Measurements from ENCODE around the gene LTBP1.

LTBP1 gene

DNA sequence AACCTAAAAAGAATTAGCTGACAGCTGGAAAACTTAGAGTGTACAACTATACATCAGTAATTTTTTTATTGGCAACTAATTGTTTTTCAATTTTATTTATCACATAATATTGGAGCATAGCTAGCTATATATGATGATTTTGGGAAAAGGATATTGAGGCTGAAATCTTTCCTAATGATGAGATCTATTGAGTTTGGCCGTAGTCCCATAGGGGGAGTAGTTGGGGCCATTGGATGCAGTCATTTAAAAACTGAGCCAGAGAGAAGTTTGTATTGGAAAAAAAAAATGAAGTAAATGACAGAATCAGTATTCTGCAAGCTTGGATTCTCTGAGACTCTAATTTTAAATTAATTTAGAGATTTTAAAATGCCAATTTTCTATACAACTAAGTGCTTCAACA is 179.8 kb downstream of the LTBP1 start:
- TF ChIP-seq EP300 (IDR thresholded peaks at IDR 0.05; ENCODE audit: borderline replicate concordance) (no peak), YY1 (IDR thresholded peaks at IDR 0.05; ENCODE audit: low read depth) (no peak), EGR1 (IDR thresholded peaks at IDR 0.05) (no peak), TEAD4 (IDR thresholded peaks at IDR 0.05) (no peak), ZBTB7A (IDR thresholded peaks at IDR 0.05; ENCODE audit: low read depth) (no peak), FOXM1 (IDR thresholded peaks at IDR 0.05; ENCODE audit: borderline replicate concordance, low read depth) (no peak)

DNA sequence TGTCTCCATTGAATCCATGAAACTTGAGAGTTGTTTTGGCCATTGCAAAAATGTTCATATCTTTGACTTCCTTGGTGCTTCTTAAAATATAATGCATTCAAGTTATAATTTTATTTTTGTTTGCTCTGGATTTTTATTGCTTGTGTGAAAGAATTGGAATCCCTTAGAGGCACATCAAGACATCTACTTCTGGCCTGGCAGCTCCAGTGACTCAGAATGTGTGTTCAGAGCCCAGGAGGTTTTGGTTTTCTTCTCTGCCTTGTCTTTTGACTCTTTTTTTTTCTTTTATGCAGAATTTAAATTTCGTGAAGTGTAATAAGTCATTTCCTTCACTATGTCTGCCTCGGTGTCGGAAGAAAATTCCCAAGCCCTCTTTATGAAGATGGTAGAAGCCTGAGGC is 180.2 kb downstream of the LTBP1 start:
- TF ChIP-seq YY1 (IDR thresholded peaks at IDR 0.05; ENCODE audit: low read depth), result no peak

DNA sequence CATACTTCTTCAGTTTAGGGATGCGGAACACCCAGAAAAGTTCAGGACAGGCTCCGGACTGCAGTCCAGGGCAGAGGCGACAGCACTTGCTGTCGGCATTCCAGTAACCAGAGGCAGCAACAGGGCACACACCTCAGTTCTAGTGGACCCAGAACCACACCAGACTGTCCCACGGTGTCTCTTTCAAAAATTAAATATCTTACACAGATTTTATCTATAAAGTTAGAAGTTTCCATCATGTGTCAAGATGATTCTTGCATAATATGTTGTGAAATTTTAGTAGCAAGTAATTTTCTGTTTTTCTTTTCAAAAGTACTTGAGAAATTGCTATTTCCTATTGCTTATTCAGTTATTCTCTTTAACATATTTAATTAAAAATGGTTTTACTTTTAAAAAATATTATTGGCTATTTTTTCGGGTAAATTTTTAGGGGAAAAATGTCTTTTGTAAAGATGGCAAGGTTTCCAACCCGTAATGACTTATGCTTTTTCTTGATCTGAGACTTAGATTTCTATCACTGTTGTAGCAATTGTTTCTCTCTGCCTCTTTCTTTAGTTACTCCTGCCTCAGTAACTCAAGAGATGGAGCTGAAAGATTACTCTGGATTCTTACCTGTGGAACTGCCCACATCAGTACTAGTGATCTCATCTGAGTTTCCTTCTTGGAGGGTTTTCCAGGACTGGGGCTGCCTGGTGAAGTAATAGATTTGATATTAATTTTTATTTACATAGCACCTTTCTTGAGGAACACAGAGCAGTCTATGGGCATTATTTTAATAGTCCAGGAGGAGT is 182.7 kb downstream of the LTBP1 start:
- no peak for TF ChIP-seq CREB1 (IDR thresholded peaks at IDR 0.05; ENCODE audit: low read depth)
- TF ChIP-seq YY1 (IDR thresholded peaks at IDR 0.05; ENCODE audit: low read depth), result no peak
- TF ChIP-seq, protein P1, sequence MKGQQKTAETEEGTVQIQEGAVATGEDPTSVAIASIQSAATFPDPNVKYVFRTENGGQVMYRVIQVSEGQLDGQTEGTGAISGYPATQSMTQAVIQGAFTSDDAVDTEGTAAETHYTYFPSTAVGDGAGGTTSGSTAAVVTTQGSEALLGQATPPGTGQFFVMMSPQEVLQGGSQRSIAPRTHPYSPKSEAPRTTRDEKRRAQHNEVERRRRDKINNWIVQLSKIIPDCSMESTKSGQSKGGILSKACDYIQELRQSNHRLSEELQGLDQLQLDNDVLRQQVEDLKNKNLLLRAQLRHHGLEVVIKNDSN (IDR thresholded peaks at IDR 0.05), result no peak
- no peak for TF ChIP-seq NFIC (IDR thresholded peaks at IDR 0.05)
- TF ChIP-seq, protein P2, sequence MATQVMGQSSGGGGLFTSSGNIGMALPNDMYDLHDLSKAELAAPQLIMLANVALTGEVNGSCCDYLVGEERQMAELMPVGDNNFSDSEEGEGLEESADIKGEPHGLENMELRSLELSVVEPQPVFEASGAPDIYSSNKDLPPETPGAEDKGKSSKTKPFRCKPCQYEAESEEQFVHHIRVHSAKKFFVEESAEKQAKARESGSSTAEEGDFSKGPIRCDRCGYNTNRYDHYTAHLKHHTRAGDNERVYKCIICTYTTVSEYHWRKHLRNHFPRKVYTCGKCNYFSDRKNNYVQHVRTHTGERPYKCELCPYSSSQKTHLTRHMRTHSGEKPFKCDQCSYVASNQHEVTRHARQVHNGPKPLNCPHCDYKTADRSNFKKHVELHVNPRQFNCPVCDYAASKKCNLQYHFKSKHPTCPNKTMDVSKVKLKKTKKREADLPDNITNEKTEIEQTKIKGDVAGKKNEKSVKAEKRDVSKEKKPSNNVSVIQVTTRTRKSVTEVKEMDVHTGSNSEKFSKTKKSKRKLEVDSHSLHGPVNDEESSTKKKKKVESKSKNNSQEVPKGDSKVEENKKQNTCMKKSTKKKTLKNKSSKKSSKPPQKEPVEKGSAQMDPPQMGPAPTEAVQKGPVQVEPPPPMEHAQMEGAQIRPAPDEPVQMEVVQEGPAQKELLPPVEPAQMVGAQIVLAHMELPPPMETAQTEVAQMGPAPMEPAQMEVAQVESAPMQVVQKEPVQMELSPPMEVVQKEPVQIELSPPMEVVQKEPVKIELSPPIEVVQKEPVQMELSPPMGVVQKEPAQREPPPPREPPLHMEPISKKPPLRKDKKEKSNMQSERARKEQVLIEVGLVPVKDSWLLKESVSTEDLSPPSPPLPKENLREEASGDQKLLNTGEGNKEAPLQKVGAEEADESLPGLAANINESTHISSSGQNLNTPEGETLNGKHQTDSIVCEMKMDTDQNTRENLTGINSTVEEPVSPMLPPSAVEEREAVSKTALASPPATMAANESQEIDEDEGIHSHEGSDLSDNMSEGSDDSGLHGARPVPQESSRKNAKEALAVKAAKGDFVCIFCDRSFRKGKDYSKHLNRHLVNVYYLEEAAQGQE (IDR thresholded peaks at IDR 0.05; ENCODE audit: low read depth), result no peak
- TF ChIP-seq TAF1 (IDR thresholded peaks at IDR 0.05; ENCODE audit: low read depth), result no peak
- no peak for TF ChIP-seq ZBTB7A (IDR thresholded peaks at IDR 0.05; ENCODE audit: low read depth)
- no peak for TF ChIP-seq RAD21 (IDR thresholded peaks at IDR 0.05; ENCODE audit: low read depth)
- no peak for TF ChIP-seq EGR1 (IDR thresholded peaks at IDR 0.05)
- no peak for TF ChIP-seq FOXM1 (IDR thresholded peaks at IDR 0.05; ENCODE audit: borderline replicate concordance, low read depth)
- no peak for TF ChIP-seq CEBPB (IDR thresholded peaks at IDR 0.05)
- TF ChIP-seq TEAD4 (IDR thresholded peaks at IDR 0.05), result no peak

DNA sequence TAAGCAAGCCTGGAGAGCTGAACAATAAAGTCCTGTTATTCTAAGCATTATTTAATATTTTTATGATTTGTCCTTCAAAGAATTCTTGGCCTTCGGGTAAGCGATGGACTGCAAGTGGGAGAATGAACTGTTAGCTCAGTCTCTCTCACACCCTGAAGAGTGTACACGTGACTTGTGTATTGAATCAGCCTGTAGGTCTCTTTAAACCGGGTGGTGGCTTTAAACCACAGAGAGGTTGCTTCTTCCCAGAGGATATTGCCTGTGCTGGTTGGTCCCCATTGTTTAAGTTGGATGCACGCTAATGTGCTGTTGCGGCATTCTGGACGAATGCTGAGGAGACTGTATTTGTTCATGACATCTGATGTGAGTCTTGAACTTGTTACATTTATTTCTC is 183.3 kb downstream of the LTBP1 start:
- no peak for TF ChIP-seq EGR1 (IDR thresholded peaks at IDR 0.05)
- TF ChIP-seq, protein P1 (IDR thresholded peaks at IDR 0.05), result no peak
- TF ChIP-seq CEBPB (IDR thresholded peaks at IDR 0.05), result no peak

DNA sequence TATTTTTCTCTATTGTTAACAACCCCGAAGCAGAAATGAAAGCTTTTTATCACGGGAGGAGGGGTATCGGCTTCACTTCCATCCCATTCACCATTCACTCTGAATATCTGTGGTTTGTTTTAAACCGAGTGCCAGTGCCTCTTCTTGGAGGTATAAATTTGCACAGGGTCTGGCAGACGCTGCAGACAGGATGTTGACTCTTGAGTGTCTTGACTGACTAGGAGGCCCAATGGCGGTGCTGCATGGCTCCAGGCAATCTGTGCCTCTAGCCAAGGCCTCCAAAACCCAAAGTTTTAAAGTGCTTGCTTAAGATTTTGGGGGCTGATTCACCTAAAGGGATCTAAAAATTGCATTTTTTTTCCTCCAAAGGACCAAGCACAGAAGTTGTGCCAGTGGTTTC is 183.8 kb downstream of the LTBP1 start:
- no peak for TF ChIP-seq ZBTB7A (IDR thresholded peaks at IDR 0.05; ENCODE audit: low read depth)
- no peak for TF ChIP-seq TAF1 (IDR thresholded peaks at IDR 0.05; ENCODE audit: low read depth)
- TF ChIP-seq EGR1 (IDR thresholded peaks at IDR 0.05), result no peak
- no peak for TF ChIP-seq NFIC (IDR thresholded peaks at IDR 0.05)
- no peak for TF ChIP-seq RAD21 (IDR thresholded peaks at IDR 0.05; ENCODE audit: low read depth)
- TF ChIP-seq EP300 (IDR thresholded peaks at IDR 0.05; ENCODE audit: borderline replicate concordance), result no peak
- TF ChIP-seq TEAD4 (IDR thresholded peaks at IDR 0.05), result no peak

DNA sequence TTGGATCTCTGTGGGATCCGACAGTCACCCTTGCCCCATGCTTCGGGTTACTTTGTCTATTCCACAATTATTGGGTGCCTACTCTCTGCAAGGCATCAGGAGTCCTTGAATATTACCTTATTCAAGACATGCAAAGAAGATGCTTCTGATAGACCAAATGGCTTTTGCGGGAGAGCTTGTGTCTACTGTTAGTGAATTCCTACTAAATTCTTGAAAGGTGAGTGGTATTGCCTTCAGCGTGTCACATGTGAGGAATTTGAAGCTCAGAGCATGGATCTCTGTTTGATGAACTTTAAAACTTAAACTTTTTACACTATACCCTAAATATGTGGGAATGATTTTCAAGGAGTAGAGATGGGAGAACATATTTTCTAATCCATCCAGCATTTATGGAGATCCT is 184.4 kb downstream of the LTBP1 start:
- TF ChIP-seq YY1 (IDR thresholded peaks at IDR 0.05; ENCODE audit: low read depth) (no peak), FOXM1 (IDR thresholded peaks at IDR 0.05; ENCODE audit: borderline replicate concordance, low read depth) (no peak), TEAD4 (IDR thresholded peaks at IDR 0.05) (no peak), NFIC (IDR thresholded peaks at IDR 0.05) (no peak)
- TF ChIP-seq, protein P3, sequence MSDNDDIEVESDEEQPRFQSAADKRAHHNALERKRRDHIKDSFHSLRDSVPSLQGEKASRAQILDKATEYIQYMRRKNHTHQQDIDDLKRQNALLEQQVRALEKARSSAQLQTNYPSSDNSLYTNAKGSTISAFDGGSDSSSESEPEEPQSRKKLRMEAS (IDR thresholded peaks at IDR 0.05), result no peak

DNA sequence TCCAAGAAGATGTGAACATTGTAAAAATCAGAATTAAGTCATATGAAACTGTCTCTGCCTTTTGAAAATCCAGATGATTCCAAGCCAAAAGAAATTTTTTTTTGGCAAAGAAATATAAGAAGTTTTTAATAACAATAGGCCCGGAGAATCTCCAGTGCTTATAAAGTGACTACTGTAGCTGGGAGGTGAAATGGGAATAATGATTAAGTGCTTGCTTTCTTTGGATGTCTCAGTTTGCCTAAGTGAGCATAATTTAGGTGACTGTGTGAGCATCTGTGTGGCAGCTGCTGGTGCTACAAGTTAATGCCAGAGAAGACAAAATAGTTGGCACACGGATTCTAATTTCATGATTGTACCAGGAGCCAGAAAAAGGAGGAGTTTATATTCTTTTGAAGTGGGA is 185.0 kb downstream of the LTBP1 start:
- TF ChIP-seq FOXM1 (IDR thresholded peaks at IDR 0.05; ENCODE audit: borderline replicate concordance, low read depth), result no peak
- TF ChIP-seq ZBTB7A (IDR thresholded peaks at IDR 0.05; ENCODE audit: low read depth), result no peak
- TF ChIP-seq EP300 (IDR thresholded peaks at IDR 0.05; ENCODE audit: borderline replicate concordance), result no peak
- TF ChIP-seq CREB1 (IDR thresholded peaks at IDR 0.05; ENCODE audit: low read depth), result no peak
- TF ChIP-seq TAF1 (IDR thresholded peaks at IDR 0.05; ENCODE audit: low read depth), result no peak
- no peak for TF ChIP-seq TCF12 (IDR thresholded peaks at IDR 0.05; ENCODE audit: low read depth)
- TF ChIP-seq, protein P1 (IDR thresholded peaks at IDR 0.05), result no peak
- no peak for TF ChIP-seq RAD21 (IDR thresholded peaks at IDR 0.05; ENCODE audit: low read depth)
- no peak for TF ChIP-seq CEBPB (IDR thresholded peaks at IDR 0.05)
- no peak for TF ChIP-seq TEAD4 (IDR thresholded peaks at IDR 0.05)
- TF ChIP-seq EGR1 (IDR thresholded peaks at IDR 0.05), result no peak
- TF ChIP-seq, protein P2 (IDR thresholded peaks at IDR 0.05; ENCODE audit: low read depth), result no peak
- no peak for TF ChIP-seq NFIC (IDR thresholded peaks at IDR 0.05)
- no peak for TF ChIP-seq YY1 (IDR thresholded peaks at IDR 0.05; ENCODE audit: low read depth)
- TF ChIP-seq, protein P3 (IDR thresholded peaks at IDR 0.05), result no peak

All from Ishikawa (cell line).